ENCODE data around the gene SUPT20HL2. TPM values are rescaled to one million over a fixed set of nuclear protein-coding genes. Genes with fewer than 3 reads are reported as not detected.

The SUPT20HL2 gene
- total RNA-seq, 1 donor from 2014 or later: not detected

DNA sequence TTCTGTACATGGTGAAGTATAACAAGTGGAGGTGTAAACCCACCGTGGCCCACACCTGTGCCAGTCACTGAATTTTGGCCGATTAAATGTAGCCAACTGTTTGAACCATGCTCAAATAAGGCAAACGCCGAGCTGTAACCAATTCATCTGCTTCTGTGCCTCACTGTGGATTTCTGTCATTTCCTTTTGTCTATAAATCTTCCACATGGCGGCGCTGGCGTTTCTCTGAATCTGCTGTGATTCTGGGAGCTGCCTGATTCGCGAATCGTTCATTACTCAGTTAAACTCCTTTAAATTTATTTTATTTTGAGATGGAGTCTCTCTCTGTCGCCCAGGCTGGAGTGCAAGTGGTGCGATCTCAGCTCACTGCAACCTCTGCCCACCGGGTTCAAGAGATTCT, 19.2 kb downstream of the SUPT20HL2 start:
- H3K27ac Mint-ChIP-seq: no peak overlapping the region
- TF ChIP-seq, protein P1, sequence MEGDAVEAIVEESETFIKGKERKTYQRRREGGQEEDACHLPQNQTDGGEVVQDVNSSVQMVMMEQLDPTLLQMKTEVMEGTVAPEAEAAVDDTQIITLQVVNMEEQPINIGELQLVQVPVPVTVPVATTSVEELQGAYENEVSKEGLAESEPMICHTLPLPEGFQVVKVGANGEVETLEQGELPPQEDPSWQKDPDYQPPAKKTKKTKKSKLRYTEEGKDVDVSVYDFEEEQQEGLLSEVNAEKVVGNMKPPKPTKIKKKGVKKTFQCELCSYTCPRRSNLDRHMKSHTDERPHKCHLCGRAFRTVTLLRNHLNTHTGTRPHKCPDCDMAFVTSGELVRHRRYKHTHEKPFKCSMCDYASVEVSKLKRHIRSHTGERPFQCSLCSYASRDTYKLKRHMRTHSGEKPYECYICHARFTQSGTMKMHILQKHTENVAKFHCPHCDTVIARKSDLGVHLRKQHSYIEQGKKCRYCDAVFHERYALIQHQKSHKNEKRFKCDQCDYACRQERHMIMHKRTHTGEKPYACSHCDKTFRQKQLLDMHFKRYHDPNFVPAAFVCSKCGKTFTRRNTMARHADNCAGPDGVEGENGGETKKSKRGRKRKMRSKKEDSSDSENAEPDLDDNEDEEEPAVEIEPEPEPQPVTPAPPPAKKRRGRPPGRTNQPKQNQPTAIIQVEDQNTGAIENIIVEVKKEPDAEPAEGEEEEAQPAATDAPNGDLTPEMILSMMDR (IDR thresholded peaks at IDR 0.05): no peak
- no peak overlapping the region for H3K4me3 Mint-ChIP-seq
- peaks cover 5% of the 10 kb centered on the region for H3K27me3 Mint-ChIP-seq
- ChIA-PET CTCF (no interaction called here), POLR2A (no interaction called here)
- H3K36me3 Mint-ChIP-seq (ENCODE audit: low read depth): no peaks in the 10 kb centered on the region
- DNase-seq (no peak), ATAC-seq (ENCODE audit: low read depth) (no peak)
- no peaks in the 10 kb centered on the region for H3K4me1 Mint-ChIP-seq
- intact Hi-C loops (cut with micrococcal nuclease): no loop called here
- no peaks in the 10 kb centered on the region for H3K9me3 Mint-ChIP-seq

DNA sequence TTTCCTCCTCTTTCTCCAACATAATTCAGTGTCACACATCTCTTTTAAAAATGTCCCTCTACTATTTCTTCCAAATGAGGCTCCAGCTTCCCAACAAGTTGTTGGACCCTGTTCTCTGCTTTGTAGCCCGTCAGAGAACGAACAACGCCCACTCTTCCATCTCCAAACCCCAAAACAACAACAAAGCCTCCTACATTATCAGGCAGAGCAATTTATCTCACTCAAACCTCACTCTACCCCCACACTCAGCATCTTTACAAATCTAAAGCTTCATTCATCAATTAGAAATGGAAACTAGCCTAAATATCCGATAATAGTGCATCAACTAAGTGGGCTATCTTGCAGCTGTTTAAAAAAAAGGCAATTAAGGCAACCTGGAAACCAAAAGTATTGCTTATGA, 20.5 kb downstream of the SUPT20HL2 start:
- Mint-ChIP-seq H3K4me3 (no peak overlapping the region), H3K27ac (no peak overlapping the region), H3K27me3 (peaks cover 5% of the 10 kb centered on the region), H3K9me3 (no peaks in the 10 kb centered on the region), H3K4me1 (no peaks in the 10 kb centered on the region), H3K36me3 (ENCODE audit: low read depth) (no peaks in the 10 kb centered on the region)
- intact Hi-C loops (cut with micrococcal nuclease): no loop called here
- CTCF ChIA-PET: no interaction called here
- TF ChIP-seq, protein P1 (IDR thresholded peaks at IDR 0.05): no peak
- ATAC-seq (ENCODE audit: low read depth): no peak
- POLR2A ChIA-PET: no interaction called here
- no peak for DNase-seq

DNA sequence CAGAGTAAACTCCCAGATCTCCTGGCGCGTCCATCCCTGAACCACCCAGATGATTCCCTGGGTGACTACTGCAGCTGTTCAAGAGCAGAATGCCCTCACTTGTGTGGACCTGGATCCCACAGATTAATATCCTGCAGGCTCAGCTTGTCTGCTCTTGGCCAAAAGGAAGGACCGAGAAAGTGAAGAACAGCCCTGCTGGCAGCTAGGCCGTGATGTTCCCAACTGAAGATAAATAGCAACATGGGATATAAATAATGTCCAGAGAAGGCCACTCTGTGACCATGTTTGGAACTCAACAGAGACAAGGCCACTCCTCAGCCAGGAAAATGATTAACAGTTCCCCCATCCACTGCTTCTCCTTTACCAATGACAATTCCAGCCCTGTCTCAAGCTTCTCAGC, 21.5 kb downstream of the SUPT20HL2 start:
- TF ChIP-seq, protein P1 (IDR thresholded peaks at IDR 0.05): no peak
- CTCF ChIA-PET: no interaction called here
- no peak for ATAC-seq (ENCODE audit: low read depth)

GRCh38 chrX:24285082-24285481, 28.8 kb downstream of the SUPT20HL2 start:
- Mint-ChIP-seq H3K4me1 (peaks cover 4% of the 10 kb centered on the region), H3K27me3 (peaks cover 6% of the 10 kb centered on the region), H3K27ac (no peak overlapping the region), H3K36me3 (ENCODE audit: low read depth) (no peaks in the 10 kb centered on the region), H3K9me3 (no peaks in the 10 kb centered on the region), H3K4me3 (no peak overlapping the region)
- intact Hi-C loops (cut with micrococcal nuclease): no loop called here
- ATAC-seq (ENCODE audit: low read depth) (no peak), DNase-seq (no peak)
- CTCF ChIA-PET: no interaction called here
- POLR2A ChIA-PET: no interaction called here
- TF ChIP-seq, protein P1 (IDR thresholded peaks at IDR 0.05): no peak

More for the DNA sequence above, 21.5 kb downstream of the SUPT20HL2 start:
- peaks cover 5% of the 10 kb centered on the region for H3K27me3 Mint-ChIP-seq
- intact Hi-C loops (cut with micrococcal nuclease): no loop called here
- DNase-seq: no peak
- H3K4me3 Mint-ChIP-seq: no peak overlapping the region
- POLR2A ChIA-PET: no interaction called here
- H3K36me3 Mint-ChIP-seq (ENCODE audit: low read depth): no peaks in the 10 kb centered on the region
- H3K9me3 Mint-ChIP-seq: no peaks in the 10 kb centered on the region
- H3K4me1 Mint-ChIP-seq: no peaks in the 10 kb centered on the region
- H3K27ac Mint-ChIP-seq: no peak overlapping the region

DNA sequence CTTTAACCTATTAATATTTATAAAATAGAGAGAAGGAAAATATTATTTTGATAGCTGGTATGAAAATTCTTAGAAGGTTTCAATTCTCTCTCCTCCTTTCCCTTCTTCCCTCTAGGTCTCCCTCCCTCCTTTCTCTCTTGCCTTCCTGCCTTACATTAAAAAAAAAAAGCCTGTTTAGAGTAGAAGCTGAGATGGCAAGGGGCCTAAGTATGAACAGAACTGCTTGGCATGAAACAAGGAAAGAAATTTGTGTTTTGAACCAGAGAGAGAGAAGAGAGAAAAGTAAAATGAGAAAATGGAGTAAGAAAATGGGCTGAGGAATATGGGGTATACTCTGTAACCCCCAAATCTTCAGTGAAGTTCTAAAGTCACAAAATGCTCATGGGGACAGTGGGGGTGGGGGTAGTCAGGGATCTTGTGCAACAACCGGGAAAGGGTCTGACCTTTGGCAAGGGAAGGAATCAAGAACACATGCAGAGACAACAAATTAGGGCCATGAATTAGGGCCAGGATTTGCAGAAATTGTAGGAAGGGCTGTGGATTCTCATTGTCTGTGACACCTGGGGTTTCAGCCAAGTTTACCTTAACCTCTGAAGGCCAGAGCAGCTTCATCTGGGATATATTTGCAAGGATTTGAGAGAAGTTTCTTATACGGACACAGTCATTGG, 30.6 kb downstream of the SUPT20HL2 start:
- DNase-seq: no peak
- peaks cover 4% of the 10 kb centered on the region for H3K4me1 Mint-ChIP-seq
- no peak for ATAC-seq (ENCODE audit: low read depth)
- H3K36me3 Mint-ChIP-seq (ENCODE audit: low read depth): no peaks in the 10 kb centered on the region
- H3K4me3 Mint-ChIP-seq: no peak overlapping the region
- POLR2A ChIA-PET: no interaction called here
- intact Hi-C loops (cut with micrococcal nuclease): no loop called here
- no peak overlapping the region for H3K27ac Mint-ChIP-seq
- H3K27me3 Mint-ChIP-seq: peaks cover 6% of the 10 kb centered on the region
- CTCF ChIA-PET: no interaction called here
- H3K9me3 Mint-ChIP-seq: no peaks in the 10 kb centered on the region
- TF ChIP-seq, protein P1 (IDR thresholded peaks at IDR 0.05): no peak

Measured in activated B cell treated with CpG ODN at 0.5 μM for 24 hours (primary cell).